Kidney epithelial cell (primary cell): Measurements from ENCODE around the gene CASK. TPM values are rescaled to one million over a fixed set of nuclear protein-coding genes. Genes with fewer than 3 reads are reported as not detected.
"Not testable (repeated sequence)": the region's sequence is repeated elsewhere in the genome, so short reads cannot be mapped to it uniquely, and the experiment has no call there.

ENCODE experiments used
- DNase-seq: peaks from one replicate; pipeline ENCODE4 v3.0.0-alpha.2; 2010; ENCODE audit warnings: low read depth
- H3K27me3 ChIP-seq: 2 replicates; pipeline ENCODE4 v1.6.0; 2011; ENCODE audit warnings: low read length; ENCODE audit not compliant: control insufficient read depth, insufficient read depth
- H3K36me3 ChIP-seq: 2 replicates; pipeline ENCODE4 v1.5.1; 2011; ENCODE audit warnings: low read length; ENCODE audit not compliant: control insufficient read depth, insufficient read depth
- H3K4me3 ChIP-seq: 2 replicates; pipeline ENCODE4 v1.5.1; 2011; ENCODE audit warnings: low read depth, mild to moderate bottlenecking, control low read depth, low read length
- CTCF ChIP-seq: IDR thresholded peaks from 2 replicates; pipeline ENCODE4 v1.5.1; 2011; ENCODE audit warnings: mild to moderate bottlenecking, moderate library complexity, low read length, control low read depth, inconsistent platforms; ENCODE audit not compliant: insufficient read depth, poor library complexity, severe bottlenecking
- total RNA-seq: library from RNA; depleted of rRNA; stranded (reverse); fragments of >200 nt; gene quantifications from 2 replicates; pipeline ENCODE4 v1.2.3, GENCODE V29; 2015

CASK gene
- total RNA-seq, 1 donor from 2014 or later: 69.1 TPM

GRCh38 chrX:41661366-41662095 lies 261.8 kb downstream of the CASK start:
- no peaks in the 10 kb centered on the region for H3K36me3 ChIP-seq
- DNase-seq: no peak
- no peaks in the 10 kb centered on the region for H3K27me3 ChIP-seq
- no peak overlapping the region for H3K4me3 ChIP-seq
- no peak for TF ChIP-seq CTCF

GRCh38 chrX:41655631-41656030 lies 267.7 kb downstream of the CASK start:
- DNase-seq: no peak
- no peaks in the 10 kb centered on the region for H3K27me3 ChIP-seq
- H3K4me3 ChIP-seq: no peak overlapping the region
- no peaks in the 10 kb centered on the region for H3K36me3 ChIP-seq
- no peak for TF ChIP-seq CTCF

- DNase-seq: no peak
- H3K27me3 ChIP-seq: no peaks in the 10 kb centered on the region
- H3K36me3 ChIP-seq: no peaks in the 10 kb centered on the region
- no peak overlapping the region for H3K4me3 ChIP-seq
- TF ChIP-seq CTCF: no peak
Measured at GRCh38 chrX:41655101-41655500, 268.3 kb downstream of the CASK start.

- H3K36me3 ChIP-seq: no peaks in the 10 kb centered on the region
- H3K4me3 ChIP-seq: no peak overlapping the region
- no peaks in the 10 kb centered on the region for H3K27me3 ChIP-seq
- DNase-seq: no peak
- TF ChIP-seq CTCF: no peak
Measured at GRCh38 chrX:41653125-41653524, 270.2 kb downstream of the CASK start.

GRCh38 chrX:41646201-41646600 lies 277.2 kb downstream of the CASK start:
- not testable (repeated sequence) for DNase-seq, H3K27me3 ChIP-seq, H3K36me3 ChIP-seq, H3K4me3 ChIP-seq

- no peak overlapping the region for H3K4me3 ChIP-seq
- no peak for TF ChIP-seq CTCF
- H3K27me3 ChIP-seq: no peaks in the 10 kb centered on the region
- no peaks in the 10 kb centered on the region for H3K36me3 ChIP-seq
- DNase-seq: no peak
Measured at GRCh38 chrX:41634284-41634683, 289.1 kb downstream of the CASK start.
